ENCODE results near the gene USP48. TPM values are rescaled to one million over a fixed set of nuclear protein-coding genes. Genes with fewer than 3 reads are reported as not detected.

The USP48 gene
- total and polyA plus RNA-seq, 2 of the 4 experiments (the other 2 are of a cell fraction) = 24.7 to 25.0 TPM

DNA sequence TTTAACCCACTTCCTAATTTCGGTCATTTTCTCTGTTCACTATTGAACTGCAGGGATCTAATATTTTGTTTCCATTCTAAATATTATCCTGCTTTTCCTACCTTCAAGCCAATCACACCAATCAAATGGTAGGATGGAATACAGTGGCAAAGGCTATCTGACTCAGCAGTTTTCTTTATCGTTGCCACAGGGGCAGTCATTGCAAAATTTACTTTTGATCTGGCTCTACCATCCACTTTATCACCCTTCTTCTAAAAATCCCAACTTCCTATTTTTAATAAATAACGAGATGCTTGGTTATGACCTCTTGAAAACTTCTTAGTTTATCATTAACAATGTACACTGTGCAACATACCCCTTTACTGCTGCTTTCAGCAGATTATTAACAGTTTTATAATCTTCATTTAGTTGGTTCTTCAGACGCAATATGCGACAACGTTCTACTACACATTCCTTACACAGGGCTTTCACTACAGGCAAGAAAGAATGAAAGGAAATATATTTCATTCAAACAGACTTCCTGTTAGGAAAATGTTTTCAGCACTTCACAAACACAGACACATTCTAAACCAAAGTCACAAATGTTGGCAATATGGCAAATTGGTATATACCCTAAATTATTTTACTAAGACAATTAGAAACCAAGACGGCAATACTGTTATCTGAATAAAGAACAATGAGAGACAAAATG, 61.5 kb downstream of the USP48 start:
- H2BK15ac ChIP-seq (ENCODE audit: low read depth, low read length) = no peak overlapping the region
- no peaks in the 10 kb centered on the region for H4K20me1 ChIP-seq (ENCODE audit: insufficient read depth, low read length)
- no peak overlapping the region for H3K56ac ChIP-seq (ENCODE audit: extremely low read depth, insufficient read depth, low read length)
- H3K23ac ChIP-seq (ENCODE audit: low read depth, low read length) = no peak overlapping the region
- H4K8ac ChIP-seq (ENCODE audit: low read depth in 2 of 2, low read length in 2 of 2) = no peak overlapping the region
- H3K4me3 ChIP-seq (ENCODE audit: insufficient read depth, low read depth, low read length) = no peak overlapping the region
- H3K27ac ChIP-seq (ENCODE audit: insufficient read depth, low read length) = no peak overlapping the region
- dilution Hi-C loops (cut with HindIII; ENCODE audit: low sequenced_read_pairs, unreplicated experiment) = no loop called here
- ATAC-seq (ENCODE audit: low read depth) (no peak), DNase-seq (no peak)
- TF ChIP-seq RAD21 (IDR thresholded peaks at IDR 0.05; ENCODE audit: low read length) (no peak), NFE2L2 (IDR thresholded peaks at IDR 0.05; ENCODE audit: low read depth, low read length) (0 out of 2 replicates have a peak, but pooled peaks have one; percentile 14), RFX5 (IDR thresholded peaks at IDR 0.05; ENCODE audit: low read depth, low read length) (no peak), MAFK (IDR thresholded peaks at IDR 0.05; ENCODE audit: low read depth, low read length) (peak; percentile 86), CHD1 (IDR thresholded peaks at IDR 0.05; ENCODE audit: low read depth, low read length) (no peak)
- intact Hi-C loops (cut with micrococcal nuclease) = no loop called here
- in situ Hi-C loops (cut with MboI; ENCODE audit: low sequenced_read_pairs) = loop anchor here (25.0 kb wide), 1 partner anchor 241 kb away; no protein-coding TSS in a partner anchor
- no peak overlapping the region for H2AK5ac ChIP-seq (ENCODE audit: low read depth, low read length)
- no peaks in the 10 kb centered on the region for H3K27me3 ChIP-seq (ENCODE audit: control insufficient read depth, insufficient read depth, low read length)
- no peak overlapping the region for H2BK20ac ChIP-seq (ENCODE audit: low read depth, low read length)
- no peak overlapping the region for H2AK9ac ChIP-seq (replicated peaks; ENCODE audit: low read depth, low read length, poor library complexity)
- H3K4me2 ChIP-seq (ENCODE audit: low read depth, low read length) = no peak overlapping the region
- H3K79me1 ChIP-seq (ENCODE audit: low read depth in 1 of 2, low read length in 2 of 2) = peaks cover 5 to 23% of the 10 kb centered on the region in 2 experiments; a peak in 2 of 4 replicates
- peaks cover 6% of the 10 kb centered on the region; the same call in 1 of the 2 replicates for H3K9me1 ChIP-seq (ENCODE audit: insufficient read depth, low read length)
- H3K9ac ChIP-seq (ENCODE audit: low read depth, low read length) = no peak overlapping the region
- CTCF ChIA-PET = interaction anchor here (0.5 to 0.7 kb wide), 2 partner anchors 7 to 242 kb away, joined by 3 to 4 read pairs; no protein-coding TSS in a partner anchor
- no peak overlapping the region for H4K5ac ChIP-seq (ENCODE audit: low read depth, low read length)
- H2BK120ac ChIP-seq (ENCODE audit: low read depth, low read length) = no peak overlapping the region
- no peak overlapping the region for H2BK5ac ChIP-seq (ENCODE audit: low read depth, low read length, poor library complexity, severe bottlenecking)
- no peak overlapping the region for H2AFZ ChIP-seq (replicated peaks; ENCODE audit: low read length, poor library complexity)
- H3K36me3 ChIP-seq (ENCODE audit: control insufficient read depth, insufficient read depth, low read length) = peaks cover 42% of the 10 kb centered on the region
- no peak overlapping the region for H3K4ac ChIP-seq (ENCODE audit: low read depth, low read length)
- no peaks in the 10 kb centered on the region for H3K9me3 ChIP-seq (ENCODE audit: control insufficient read depth, insufficient read depth, low read length)
- H4K91ac ChIP-seq (ENCODE audit: insufficient read depth, low read depth, low read length) = no peak overlapping the region
- H3K4me1 ChIP-seq (ENCODE audit: control insufficient read depth, insufficient read depth, low read length) = peaks cover 2% of the 10 kb centered on the region; the same call in 1 of the 2 replicates
- POLR2A ChIA-PET (ENCODE audit: unreplicated experiment) = no interaction called here
- WGBS, 2 experiments (ENCODE audit: extremely low coverage in 2 of 2, insufficient read length in 1 of 2) = 100% methylated on average over 1 of the region's 7 CpGs; no CpG with 5 or more reads in 1 of the 2 experiments
- H3K18ac ChIP-seq (ENCODE audit: low read depth, low read length) = no peak overlapping the region
- BruUV-seq (replicated peaks) = no TSS peak
- H3K14ac ChIP-seq (replicated peaks; ENCODE audit: low read depth, low read length) = no peak overlapping the region

All from IMR-90 (cell line).